GM12878 (cell line): ENCODE results near the gene ARHGAP12. TPM values are rescaled to one million over a fixed set of nuclear protein-coding genes. Genes with fewer than 3 reads are reported as not detected.

Source experiments
- ASH2L ChIP-seq: fragments of 300-600, 200-600 bp; sonication (generic); IDR thresholded peaks from 2 replicates; pipeline ENCODE4 v1.6.1; 2017; ENCODE audit warnings: low read depth, mild to moderate bottlenecking, borderline replicate concordance
- ATF7 ChIP-seq: fragments of 450-650 bp; IDR thresholded peaks from 2 replicates; pipeline ENCODE4 v1.6.1; 2016; ENCODE audit warnings: low read depth, mild to moderate bottlenecking
- BHLHE40 ChIP-seq, 2 experiments: fragments of 450-650 bp in 1 of 2; IDR thresholded peaks; 2 replicates each; pipeline ENCODE4 v1.6.1; 2011 to 2017; ENCODE audit warnings: low read depth in 2 of 2, borderline replicate concordance in 1 of 2, improper control_type of control experiment in 1 of 2, low read length in 1 of 2, mild to moderate bottlenecking in 1 of 2
- DPF2 ChIP-seq: fragments of 450-650 bp; IDR thresholded peaks from 2 replicates; pipeline ENCODE4 v1.6.1; 2017; ENCODE audit warnings: mild to moderate bottlenecking
- MYC ChIP-seq: IDR thresholded peaks from 2 replicates; pipeline ENCODE4 v1.6.1; 2011; ENCODE audit warnings: mild to moderate bottlenecking, low read length, moderate library complexity, inconsistent platforms; ENCODE audit not compliant: insufficient read depth, insufficient replicate concordance, insufficient read length, severe bottlenecking
- NR2C2 ChIP-seq: IDR thresholded peaks from 2 replicates; pipeline ENCODE4 v1.6.1; 2011; ENCODE audit warnings: borderline replicate concordance, low read depth; ENCODE audit not compliant: control insufficient read depth, insufficient read length
- NRF1 ChIP-seq: conservative IDR thresholded peaks from 2 replicates; pipeline ENCODE4 v1.6.1; 2011; ENCODE audit warnings: mild to moderate bottlenecking, low read depth, low read length, improper control_type of control experiment
- polyA plus RNA-seq, 11 experiments: library from polyadenylated mRNA; depleted of rRNA in 4 of 11; unstranded in 6 of 11; stranded (reverse) in 5 of 11; fragments of >200 nt; fragmentation: Nextera tagmentation in 4 of 11; fragmentation: Illumina TruSeq in 1 of 11; extraction: Ambion mirVana in 4 of 11; extraction: Trizol in 1 of 11; gene quantifications; 1 replicate in 1 of 11; 2 replicates in 10 of 11; pipeline versions ENCODE4 v1.2.1 to v1.2.3, GENCODE V29; 2011 to 2016; ENCODE audit warnings: inconsistent platforms in 2 of 11, missing spikeins in 2 of 11, low read depth in 1 of 11
- total RNA-seq, 4 experiments: library from RNA; depleted of rRNA in 3 of 4; stranded (reverse); fragments of >200 nt in 3 of 4; fragmentation: Illumina TruSeq in 1 of 4; extraction: Trizol in 1 of 4; gene quantifications; 2 replicates each; pipeline versions ENCODE4 v1.2.1 to v1.2.3, GENCODE V29; 2013 to 2021
- TF ChIP-seq, protein P1 (sequence below): IDR thresholded peaks from 2 replicates; pipeline ENCODE4 v1.6.1; 2012; ENCODE audit warnings: improper control_type of control experiment, low read depth, low read length; ENCODE audit not compliant: insufficient replicate concordance
- TF ChIP-seq, protein P2 (sequence below): fragments of 450-650 bp; IDR thresholded peaks from 2 replicates; pipeline ENCODE4 v1.6.1; 2014; ENCODE audit warnings: mild to moderate bottlenecking

The ARHGAP12 gene
- total and polyA plus RNA-seq, 10 of the 15 experiments (the other 5 are each of a cell fraction or from before 2014, with no cell fraction given): 5.4 to 15.6 (median 8.5) TPM

DNA sequence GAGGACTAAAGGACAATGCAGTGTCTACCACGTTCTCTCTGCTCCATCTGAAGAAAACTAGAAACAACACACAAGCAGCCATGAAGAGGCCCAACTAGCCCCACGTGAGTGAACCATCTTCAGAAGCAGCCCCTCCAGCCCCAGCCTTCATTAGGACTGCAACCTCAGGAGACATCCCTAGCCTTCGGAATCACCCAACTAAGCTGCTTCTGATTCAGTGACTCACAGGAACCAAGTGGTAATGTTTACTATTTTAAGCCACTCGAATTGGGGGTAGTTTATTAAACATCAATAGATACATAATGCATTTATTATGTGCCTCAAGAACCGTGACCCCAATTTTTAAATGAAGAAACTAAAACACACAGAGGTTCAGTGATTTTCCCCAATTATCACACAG, 22.6 kb downstream of the ARHGAP12 start (continued):
- TF ChIP-seq, protein P1, sequence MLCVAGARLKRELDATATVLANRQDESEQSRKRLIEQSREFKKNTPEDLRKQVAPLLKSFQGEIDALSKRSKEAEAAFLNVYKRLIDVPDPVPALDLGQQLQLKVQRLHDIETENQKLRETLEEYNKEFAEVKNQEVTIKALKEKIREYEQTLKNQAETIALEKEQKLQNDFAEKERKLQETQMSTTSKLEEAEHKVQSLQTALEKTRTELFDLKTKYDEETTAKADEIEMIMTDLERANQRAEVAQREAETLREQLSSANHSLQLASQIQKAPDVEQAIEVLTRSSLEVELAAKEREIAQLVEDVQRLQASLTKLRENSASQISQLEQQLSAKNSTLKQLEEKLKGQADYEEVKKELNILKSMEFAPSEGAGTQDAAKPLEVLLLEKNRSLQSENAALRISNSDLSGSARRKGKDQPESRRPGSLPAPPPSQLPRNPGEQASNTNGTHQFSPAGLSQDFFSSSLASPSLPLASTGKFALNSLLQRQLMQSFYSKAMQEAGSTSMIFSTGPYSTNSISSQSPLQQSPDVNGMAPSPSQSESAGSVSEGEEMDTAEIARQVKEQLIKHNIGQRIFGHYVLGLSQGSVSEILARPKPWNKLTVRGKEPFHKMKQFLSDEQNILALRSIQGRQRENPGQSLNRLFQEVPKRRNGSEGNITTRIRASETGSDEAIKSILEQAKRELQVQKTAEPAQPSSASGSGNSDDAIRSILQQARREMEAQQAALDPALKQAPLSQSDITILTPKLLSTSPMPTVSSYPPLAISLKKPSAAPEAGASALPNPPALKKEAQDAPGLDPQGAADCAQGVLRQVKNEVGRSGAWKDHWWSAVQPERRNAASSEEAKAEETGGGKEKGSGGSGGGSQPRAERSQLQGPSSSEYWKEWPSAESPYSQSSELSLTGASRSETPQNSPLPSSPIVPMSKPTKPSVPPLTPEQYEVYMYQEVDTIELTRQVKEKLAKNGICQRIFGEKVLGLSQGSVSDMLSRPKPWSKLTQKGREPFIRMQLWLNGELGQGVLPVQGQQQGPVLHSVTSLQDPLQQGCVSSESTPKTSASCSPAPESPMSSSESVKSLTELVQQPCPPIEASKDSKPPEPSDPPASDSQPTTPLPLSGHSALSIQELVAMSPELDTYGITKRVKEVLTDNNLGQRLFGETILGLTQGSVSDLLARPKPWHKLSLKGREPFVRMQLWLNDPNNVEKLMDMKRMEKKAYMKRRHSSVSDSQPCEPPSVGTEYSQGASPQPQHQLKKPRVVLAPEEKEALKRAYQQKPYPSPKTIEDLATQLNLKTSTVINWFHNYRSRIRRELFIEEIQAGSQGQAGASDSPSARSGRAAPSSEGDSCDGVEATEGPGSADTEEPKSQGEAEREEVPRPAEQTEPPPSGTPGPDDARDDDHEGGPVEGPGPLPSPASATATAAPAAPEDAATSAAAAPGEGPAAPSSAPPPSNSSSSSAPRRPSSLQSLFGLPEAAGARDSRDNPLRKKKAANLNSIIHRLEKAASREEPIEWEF: no peak
- TF ChIP-seq ASH2L (no peak), NR2C2 (no peak), BHLHE40 (IDR thresholded peaks at IDR 0.05; ENCODE audit: borderline replicate concordance in 1 of 2, low read depth in 2 of 2, low read length in 1 of 2) (no peak), ATF7 (no peak), DPF2 (no peak), NRF1 (no peak), MYC (no peak)
- TF ChIP-seq, protein P2, sequence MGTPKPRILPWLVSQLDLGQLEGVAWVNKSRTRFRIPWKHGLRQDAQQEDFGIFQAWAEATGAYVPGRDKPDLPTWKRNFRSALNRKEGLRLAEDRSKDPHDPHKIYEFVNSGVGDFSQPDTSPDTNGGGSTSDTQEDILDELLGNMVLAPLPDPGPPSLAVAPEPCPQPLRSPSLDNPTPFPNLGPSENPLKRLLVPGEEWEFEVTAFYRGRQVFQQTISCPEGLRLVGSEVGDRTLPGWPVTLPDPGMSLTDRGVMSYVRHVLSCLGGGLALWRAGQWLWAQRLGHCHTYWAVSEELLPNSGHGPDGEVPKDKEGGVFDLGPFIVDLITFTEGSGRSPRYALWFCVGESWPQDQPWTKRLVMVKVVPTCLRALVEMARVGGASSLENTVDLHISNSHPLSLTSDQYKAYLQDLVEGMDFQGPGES: no peak
